GM19328 (cell line): Measurements from ENCODE around the gene ZDHHC8.

Source experiments
- ATAC-seq: cut with Tn5 transposase; IDR thresholded peaks from one replicate; pipeline ENCODE4 v1.9.1; 2021; ENCODE audit warnings: mild to moderate bottlenecking, moderate library complexity; ENCODE audit not compliant: unreplicated experiment

The ZDHHC8 gene

GRCh38 chr22:20177217-20177911 is 45.8 kb downstream of the ZDHHC8 start:
- no peak for ATAC-seq

- no peak for ATAC-seq
Measured at GRCh38 chr22:20178075-20178914, 46.7 kb downstream of the ZDHHC8 start.

DNA sequence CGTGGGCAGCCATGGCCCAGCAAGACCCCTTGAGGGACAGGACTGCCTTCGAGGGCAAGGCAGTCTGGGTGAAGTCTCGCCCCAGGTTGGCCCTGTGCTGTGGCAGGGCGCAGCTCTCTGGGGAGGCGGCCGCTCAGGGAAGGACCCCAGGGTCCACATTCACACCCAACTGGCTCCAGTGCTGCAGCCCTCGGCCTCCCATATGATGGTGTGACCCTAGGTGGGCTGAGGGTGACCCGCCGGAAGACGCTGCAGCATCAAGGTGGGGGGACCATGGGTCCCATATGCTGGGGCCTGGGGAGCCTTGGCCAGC is 47.3 kb downstream of the ZDHHC8 start:
- ATAC-seq, result no peak

DNA sequence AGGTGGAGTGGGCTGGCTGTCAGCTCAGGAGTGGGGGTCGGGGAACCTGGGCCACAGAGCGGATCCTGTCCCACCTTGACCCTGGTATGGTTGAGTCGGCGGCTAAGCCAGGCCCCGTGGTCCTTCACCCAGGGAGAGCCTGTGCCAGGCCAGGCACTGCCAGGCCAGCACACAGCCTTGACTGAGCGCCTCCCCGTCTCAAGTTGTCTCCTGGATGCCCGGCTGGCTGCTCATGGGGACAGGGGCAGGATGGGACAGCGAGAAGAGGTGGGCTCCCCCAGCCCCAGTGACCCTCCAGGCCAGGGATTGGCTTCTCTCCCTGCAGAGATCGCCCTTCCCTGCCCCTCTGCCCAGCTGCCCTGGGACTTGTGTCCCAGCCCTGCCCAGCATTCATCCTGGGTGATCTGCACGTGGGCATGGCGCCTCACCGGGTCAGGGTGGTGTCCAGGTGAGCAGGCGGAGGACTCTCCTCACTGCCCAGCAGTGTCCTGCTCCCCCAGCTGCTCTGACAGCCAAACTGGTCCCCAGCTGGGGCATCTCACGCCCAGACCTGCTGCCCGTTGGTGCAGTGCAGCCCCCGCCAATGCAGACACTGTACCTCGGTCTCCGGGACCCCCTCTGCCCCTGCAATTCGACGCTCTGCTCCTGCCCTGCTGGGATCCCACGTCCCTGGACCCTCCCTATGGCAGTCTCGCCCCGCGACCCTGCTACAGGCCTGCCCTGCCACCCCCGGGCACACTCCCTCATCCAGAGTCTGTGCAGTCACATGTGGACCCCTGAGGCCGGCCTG is 48.0 kb downstream of the ZDHHC8 start:
- no peak for ATAC-seq

DNA sequence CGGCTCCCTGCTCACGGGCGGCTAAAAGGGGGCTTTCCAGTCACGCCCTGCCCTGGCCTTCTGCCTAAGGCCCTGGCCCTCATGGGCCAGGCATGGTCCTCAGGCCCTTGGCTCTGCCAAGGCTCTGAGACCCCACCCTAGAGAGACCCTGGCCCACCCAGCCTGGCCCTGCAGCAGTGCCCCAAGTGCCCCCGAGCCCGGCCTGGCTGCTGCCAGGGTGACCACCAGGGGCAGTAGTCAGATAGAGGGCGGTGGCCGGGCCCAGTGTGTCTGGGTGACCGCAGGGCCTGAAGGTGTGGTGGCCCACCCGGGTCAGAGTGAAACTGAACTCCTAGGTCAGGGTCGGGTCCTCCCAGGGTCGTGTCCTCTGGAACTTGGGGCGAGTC is 48.6 kb downstream of the ZDHHC8 start:
- no peak for ATAC-seq

DNA sequence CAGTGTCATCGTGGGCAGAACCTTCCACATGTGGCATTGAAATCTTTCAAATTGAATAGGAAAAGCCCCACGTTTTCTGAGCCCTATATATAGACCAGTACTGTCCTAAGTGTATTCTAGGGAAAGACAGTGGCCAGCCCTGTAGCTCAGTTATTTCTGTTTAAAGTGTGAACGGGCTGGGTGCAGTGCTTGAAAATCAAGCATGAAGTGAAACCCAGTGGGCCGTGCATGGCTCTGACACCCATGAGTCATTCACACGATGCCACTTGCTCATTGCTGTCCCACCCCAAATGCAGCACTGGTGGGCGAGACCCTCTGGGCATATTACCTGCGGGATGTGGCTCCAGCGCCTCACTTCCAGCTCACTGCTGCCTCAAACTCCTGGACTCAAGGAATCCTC is 49.0 kb downstream of the ZDHHC8 start:
- no peak for ATAC-seq

- no peak for ATAC-seq
Measured at GRCh38 chr22:20181194-20181883, 49.7 kb downstream of the ZDHHC8 start.

GRCh38 chr22:20181884-20182236 is 50.3 kb downstream of the ZDHHC8 start:
- ATAC-seq, result no peak

DNA sequence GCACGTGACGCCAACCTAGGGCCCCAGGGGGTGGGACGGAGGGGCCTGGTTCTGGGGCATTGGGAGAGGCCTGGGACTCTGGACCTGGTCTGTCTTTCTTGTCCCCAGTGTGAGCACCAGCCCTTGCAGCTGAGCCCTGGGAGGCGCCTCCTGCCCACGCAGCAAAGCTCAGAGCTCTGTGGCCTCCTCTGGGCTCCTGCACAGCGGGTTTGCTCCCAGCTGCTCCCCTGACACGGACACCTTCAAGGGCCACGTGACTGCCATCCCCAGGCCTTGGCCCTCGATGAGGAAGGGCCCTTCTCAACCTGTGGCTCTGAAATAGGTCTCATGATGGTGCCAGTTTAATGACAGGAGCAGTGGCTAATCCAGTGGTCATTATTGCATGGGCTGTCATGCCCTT is 50.8 kb downstream of the ZDHHC8 start:
- ATAC-seq, result no peak

DNA sequence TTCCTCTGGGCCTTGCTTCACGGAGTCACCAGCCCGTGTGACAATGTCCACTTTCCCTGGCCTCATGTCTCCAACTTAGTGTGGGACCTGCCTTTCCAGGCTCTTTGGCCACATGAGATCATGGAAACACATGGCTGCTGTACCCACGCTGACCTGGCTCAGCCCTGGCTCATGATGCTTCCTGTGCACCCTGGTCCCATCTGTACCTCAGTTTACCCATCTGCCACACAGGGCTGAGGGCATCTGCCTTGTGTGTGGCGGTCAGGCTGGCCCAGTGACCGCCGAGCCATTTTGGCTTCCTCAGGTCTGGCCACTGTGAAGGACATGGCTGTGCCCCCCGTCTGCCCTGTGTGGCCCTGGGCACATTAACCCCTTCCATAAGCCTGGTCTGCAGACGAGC is 51.5 kb downstream of the ZDHHC8 start:
- ATAC-seq, result no peak

- ATAC-seq, result no peak
Measured at GRCh38 chr22:20183823-20184222, 52.2 kb downstream of the ZDHHC8 start.

GRCh38 chr22:20184501-20185165 is 53.0 kb downstream of the ZDHHC8 start:
- no peak for ATAC-seq

- no peak for ATAC-seq
Measured at GRCh38 chr22:20185750-20186149, 54.1 kb downstream of the ZDHHC8 start.

DNA sequence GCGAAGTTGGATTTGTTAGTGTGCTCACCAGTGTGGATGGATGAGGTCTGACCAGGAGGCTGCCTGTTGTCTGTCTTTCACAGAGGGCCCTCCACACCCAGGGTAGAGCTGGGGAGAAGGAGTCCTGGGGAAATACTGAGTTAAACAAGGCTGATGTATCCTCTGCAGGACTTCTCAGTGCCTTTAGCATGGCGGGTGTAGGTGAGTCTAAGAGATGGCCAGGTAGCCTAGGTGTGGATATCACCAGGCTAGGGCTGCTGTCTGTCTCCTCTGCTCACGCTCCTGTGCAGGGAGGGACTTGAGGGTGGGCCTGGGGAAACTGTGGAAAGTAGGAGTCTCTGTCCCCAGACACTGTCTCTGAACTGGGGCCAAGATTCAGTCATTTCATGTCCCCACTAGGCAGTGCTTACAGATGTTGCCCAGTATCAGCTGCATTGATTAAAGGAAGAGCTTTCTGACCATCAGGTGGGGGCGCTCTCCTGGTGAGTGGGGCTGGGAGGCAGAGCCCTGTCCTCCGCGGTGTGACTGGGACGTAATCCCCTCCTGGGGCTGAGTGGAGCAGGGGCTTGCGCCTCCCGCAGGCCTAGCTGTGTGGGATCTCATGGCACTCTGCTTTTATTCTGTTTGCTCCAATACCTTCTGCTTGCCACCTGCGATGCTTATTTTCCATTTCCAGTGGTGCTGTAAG is 54.7 kb downstream of the ZDHHC8 start:
- ATAC-seq, result no peak

GRCh38 chr22:20186871-20187546 is 55.4 kb downstream of the ZDHHC8 start:
- ATAC-seq, result no peak

- no peak for ATAC-seq
Measured at GRCh38 chr22:20187777-20188566, 56.4 kb downstream of the ZDHHC8 start.

- ATAC-seq, result no peak
Measured at GRCh38 chr22:20188567-20188877, 56.9 kb downstream of the ZDHHC8 start.

GRCh38 chr22:20191000-20191515 is 59.5 kb downstream of the ZDHHC8 start:
- no peak for ATAC-seq

DNA sequence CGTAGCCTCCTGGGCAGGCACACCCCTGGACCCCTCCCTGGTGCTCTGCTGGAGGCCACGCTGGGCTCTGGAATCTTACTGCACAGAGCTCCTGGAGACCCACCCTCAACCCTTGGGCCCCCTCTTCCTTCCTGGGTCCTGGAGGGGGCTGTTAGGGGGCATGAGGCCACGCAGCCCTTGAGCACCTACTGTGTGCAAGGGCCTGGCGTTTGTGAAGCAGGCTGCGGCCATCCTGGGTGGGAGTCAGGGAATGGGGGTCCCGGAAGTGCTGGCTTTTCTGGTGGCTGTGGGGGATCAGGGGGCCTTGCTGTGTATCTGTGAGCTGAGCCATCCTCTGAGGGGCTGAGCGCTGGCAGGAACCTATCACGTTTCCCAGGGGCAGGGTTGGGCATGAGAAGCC is 60.2 kb downstream of the ZDHHC8 start:
- no peak for ATAC-seq
